ENCODE results near the gene SSBP3.

SSBP3 gene

GRCh38 chr1:54370287-54370989 is 35.8 kb downstream of the SSBP3 start:
- H3K27me3 ChIP-seq (ENCODE audit: control insufficient read depth in 1 of 2, insufficient read depth in 1 of 2, low read length in 2 of 2) = no peaks in the 10 kb centered on the region
- H3K79me1 ChIP-seq (replicated peaks; ENCODE audit: low read length, poor library complexity, severe bottlenecking) = peaks cover 39% of the 10 kb centered on the region
- no peak overlapping the region for H2BK12ac ChIP-seq (ENCODE audit: low read length in 2 of 2)
- no peak overlapping the region for H3K4me2 ChIP-seq (ENCODE audit: low read length, poor library complexity, severe bottlenecking)
- 96% methylated on average over 14 of the region's 14 CpGs for WGBS
- H2AFZ ChIP-seq (ENCODE audit: low read depth, low read length) = no peak overlapping the region
- no peak overlapping the region for H2BK5ac ChIP-seq (ENCODE audit: low read depth, low read length, poor library complexity, severe bottlenecking)
- no peak overlapping the region for H3K18ac ChIP-seq (ENCODE audit: low read depth in 1 of 2, low read length in 2 of 2)
- H4K8ac ChIP-seq (ENCODE audit: low read length) = no peak overlapping the region
- H3K9ac ChIP-seq (ENCODE audit: low read length) = no peak overlapping the region
- H3K4me1 ChIP-seq (ENCODE audit: control insufficient read depth, insufficient read depth, low read depth, low read length) = peaks cover 22% of the 10 kb centered on the region
- no peak overlapping the region for H3K4ac ChIP-seq (ENCODE audit: low read depth in 1 of 2, low read length in 2 of 2)
- H2BK120ac ChIP-seq (ENCODE audit: low read depth, low read length) = no peak overlapping the region
- no peak overlapping the region for H3K23ac ChIP-seq (ENCODE audit: low read length in 2 of 2)
- H3K14ac ChIP-seq (ENCODE audit: low read length in 2 of 2) = no peak overlapping the region
- no peak overlapping the region for H2BK15ac ChIP-seq (ENCODE audit: low read depth, poor library complexity, severe bottlenecking)
- H2AK5ac ChIP-seq (ENCODE audit: low read length, severe bottlenecking) = no peak overlapping the region
- H3K27ac ChIP-seq (ENCODE audit: low read length, poor library complexity, severe bottlenecking) = no peak overlapping the region
- DNase-seq = no peak
- H3K9me3 ChIP-seq (ENCODE audit: control insufficient read depth, low read length) = no peaks in the 10 kb centered on the region
- H3K4me3 ChIP-seq (ENCODE audit: insufficient read depth in 1 of 2, low read depth in 1 of 2, low read length in 2 of 2) = no peak overlapping the region
- no peak overlapping the region for H4K91ac ChIP-seq (ENCODE audit: low read length)
- peaks cover 13 to 19% of the 10 kb centered on the region in 2 experiments for H3K36me3 ChIP-seq (ENCODE audit: control insufficient read depth in 1 of 2, insufficient read depth in 2 of 2, low read depth in 1 of 2, low read length in 2 of 2)

GRCh38 chr1:54367613-54368012 is 38.6 kb downstream of the SSBP3 start:
- H3K79me1 ChIP-seq (replicated peaks; ENCODE audit: low read length, poor library complexity, severe bottlenecking) = peaks cover 24% of the 10 kb centered on the region
- H2AFZ ChIP-seq (ENCODE audit: low read depth, low read length) = no peak overlapping the region
- H3K4me2 ChIP-seq (ENCODE audit: low read length, poor library complexity, severe bottlenecking) = no peak overlapping the region
- 100% methylated on average over 2 of the region's 2 CpGs for WGBS
- DNase-seq = no peak
- H3K4ac ChIP-seq (ENCODE audit: low read depth in 1 of 2, low read length in 2 of 2) = no peak overlapping the region
- no peak overlapping the region for H3K9ac ChIP-seq (ENCODE audit: low read length)
- peaks cover 7 to 15% of the 10 kb centered on the region in 2 experiments for H3K36me3 ChIP-seq (ENCODE audit: control insufficient read depth in 1 of 2, insufficient read depth in 2 of 2, low read depth in 1 of 2, low read length in 2 of 2)
- peaks cover 13% of the 10 kb centered on the region for H3K4me1 ChIP-seq (ENCODE audit: control insufficient read depth, insufficient read depth, low read depth, low read length)
- no peak overlapping the region for H2BK120ac ChIP-seq (ENCODE audit: low read depth, low read length)
- H3K27me3 ChIP-seq (ENCODE audit: control insufficient read depth in 1 of 2, insufficient read depth in 1 of 2, low read length in 2 of 2) = no peaks in the 10 kb centered on the region
- no peak overlapping the region for H3K23ac ChIP-seq (ENCODE audit: low read length in 2 of 2)
- H2BK12ac ChIP-seq (ENCODE audit: low read length in 2 of 2) = no peak overlapping the region
- H4K91ac ChIP-seq (ENCODE audit: low read length) = no peak overlapping the region
- H2AK5ac ChIP-seq (ENCODE audit: low read length, severe bottlenecking) = no peak overlapping the region
- H3K14ac ChIP-seq (ENCODE audit: low read length in 2 of 2) = no peak overlapping the region
- H3K9me3 ChIP-seq (ENCODE audit: control insufficient read depth, low read length) = no peaks in the 10 kb centered on the region
- no peak overlapping the region for H3K27ac ChIP-seq (ENCODE audit: low read length, poor library complexity, severe bottlenecking)
- no peak overlapping the region for H2BK15ac ChIP-seq (ENCODE audit: low read depth, poor library complexity, severe bottlenecking)
- H2BK5ac ChIP-seq (ENCODE audit: low read depth, low read length, poor library complexity, severe bottlenecking) = no peak overlapping the region
- H3K4me3 ChIP-seq (ENCODE audit: insufficient read depth in 1 of 2, low read depth in 1 of 2, low read length in 2 of 2) = no peak overlapping the region
- H4K8ac ChIP-seq (ENCODE audit: low read length) = no peak overlapping the region
- no peak overlapping the region for H3K18ac ChIP-seq (ENCODE audit: low read depth in 1 of 2, low read length in 2 of 2)

GRCh38 chr1:54365847-54366246 is 40.3 kb downstream of the SSBP3 start:
- H2AK5ac ChIP-seq (ENCODE audit: low read length, severe bottlenecking) = no peak overlapping the region
- no peak overlapping the region for H2BK5ac ChIP-seq (ENCODE audit: low read depth, low read length, poor library complexity, severe bottlenecking)
- H2AFZ ChIP-seq (ENCODE audit: low read depth, low read length) = no peak overlapping the region
- no peak overlapping the region for H2BK12ac ChIP-seq (ENCODE audit: low read length in 2 of 2)
- no peaks in the 10 kb centered on the region for H3K27me3 ChIP-seq (ENCODE audit: control insufficient read depth in 1 of 2, insufficient read depth in 1 of 2, low read length in 2 of 2)
- no peak overlapping the region for H4K91ac ChIP-seq (ENCODE audit: low read length)
- 76% methylated on average over 3 of the region's 3 CpGs for WGBS
- H3K4me1 ChIP-seq (ENCODE audit: control insufficient read depth, insufficient read depth, low read depth, low read length) = peaks cover 1% of the 10 kb centered on the region
- H4K8ac ChIP-seq (ENCODE audit: low read length) = no peak overlapping the region
- no peak overlapping the region for H3K4ac ChIP-seq (ENCODE audit: low read depth in 1 of 2, low read length in 2 of 2)
- H3K14ac ChIP-seq (ENCODE audit: low read length in 2 of 2) = no peak overlapping the region
- no peak overlapping the region for H2BK120ac ChIP-seq (ENCODE audit: low read depth, low read length)
- H3K36me3 ChIP-seq (ENCODE audit: control insufficient read depth in 1 of 2, insufficient read depth in 2 of 2, low read depth in 1 of 2, low read length in 2 of 2) = peaks cover 7 to 15% of the 10 kb centered on the region in 2 experiments
- H3K9ac ChIP-seq (ENCODE audit: low read length) = no peak overlapping the region
- H3K27ac ChIP-seq (ENCODE audit: low read length, poor library complexity, severe bottlenecking) = no peak overlapping the region
- H3K23ac ChIP-seq (ENCODE audit: low read length in 2 of 2) = no peak overlapping the region
- no peak overlapping the region for H3K18ac ChIP-seq (ENCODE audit: low read depth in 1 of 2, low read length in 2 of 2)
- H3K9me3 ChIP-seq (ENCODE audit: control insufficient read depth, low read length) = no peaks in the 10 kb centered on the region
- peaks cover 30% of the 10 kb centered on the region for H3K79me1 ChIP-seq (replicated peaks; ENCODE audit: low read length, poor library complexity, severe bottlenecking)
- DNase-seq = no peak
- H3K4me3 ChIP-seq (ENCODE audit: insufficient read depth in 1 of 2, low read depth in 1 of 2, low read length in 2 of 2) = no peak overlapping the region
- H3K4me2 ChIP-seq (ENCODE audit: low read length, poor library complexity, severe bottlenecking) = no peak overlapping the region
- H2BK15ac ChIP-seq (ENCODE audit: low read depth, poor library complexity, severe bottlenecking) = no peak overlapping the region

DNA sequence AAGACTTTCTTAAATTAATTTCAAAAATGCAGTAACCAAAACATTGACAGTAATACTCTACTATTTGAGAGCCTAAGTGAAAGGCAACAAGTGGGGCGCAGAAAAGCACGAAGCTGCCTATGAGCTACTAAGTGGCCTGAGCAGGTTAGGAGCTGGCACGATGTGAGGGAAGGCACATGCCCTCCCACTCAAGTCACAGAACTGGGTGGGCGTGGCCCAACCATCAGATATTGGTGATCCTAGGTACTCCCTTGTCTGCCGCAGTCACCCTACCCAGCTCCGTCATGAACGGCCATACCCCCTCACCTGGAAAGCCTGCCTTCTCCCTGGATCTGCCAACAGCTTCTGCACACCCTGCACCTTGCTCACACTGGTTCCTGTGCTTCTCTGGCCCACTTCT is 40.8 kb downstream of the SSBP3 start:
- Histone ChIP-seq H3K79me1 (replicated peaks; ENCODE audit: low read length, poor library complexity, severe bottlenecking) (peaks cover 28% of the 10 kb centered on the region), H2BK120ac (ENCODE audit: low read depth, low read length) (no peak overlapping the region), H3K4ac (ENCODE audit: low read depth in 1 of 2, low read length in 2 of 2) (no peak overlapping the region), H2AFZ (ENCODE audit: low read depth, low read length) (no peak overlapping the region), H3K18ac (ENCODE audit: low read depth in 1 of 2, low read length in 2 of 2) (no peak overlapping the region), H4K8ac (ENCODE audit: low read length) (no peak overlapping the region), H3K9ac (ENCODE audit: low read length) (no peak overlapping the region), H3K4me2 (ENCODE audit: low read length, poor library complexity, severe bottlenecking) (no peak overlapping the region), H3K36me3 (ENCODE audit: control insufficient read depth in 1 of 2, insufficient read depth in 2 of 2, low read depth in 1 of 2, low read length in 2 of 2) (peaks cover 7 to 13% of the 10 kb centered on the region in 2 experiments), H2BK5ac (ENCODE audit: low read depth, low read length, poor library complexity, severe bottlenecking) (no peak overlapping the region), H2BK12ac (ENCODE audit: low read length in 2 of 2) (no peak overlapping the region), H3K14ac (ENCODE audit: low read length in 2 of 2) (no peak overlapping the region), H4K91ac (ENCODE audit: low read length) (no peak overlapping the region), H3K4me3 (ENCODE audit: insufficient read depth in 1 of 2, low read depth in 1 of 2, low read length in 2 of 2) (no peak overlapping the region), H3K27ac (ENCODE audit: low read length, poor library complexity, severe bottlenecking) (no peak overlapping the region), H3K23ac (ENCODE audit: low read length in 2 of 2) (no peak overlapping the region), H3K4me1 (ENCODE audit: control insufficient read depth, insufficient read depth, low read depth, low read length) (peaks cover 1% of the 10 kb centered on the region), H2BK15ac (ENCODE audit: low read depth, poor library complexity, severe bottlenecking) (peak overlapping the region; percentile 77), H2AK5ac (ENCODE audit: low read length, severe bottlenecking) (no peak overlapping the region), H3K27me3 (ENCODE audit: control insufficient read depth in 1 of 2, insufficient read depth in 1 of 2, low read length in 2 of 2) (no peaks in the 10 kb centered on the region), H3K9me3 (ENCODE audit: control insufficient read depth, low read length) (no peaks in the 10 kb centered on the region)
- 95% methylated on average over 7 of the region's 7 CpGs for WGBS
- DNase-seq = no peak

All from mesenchymal stem cell (in vitro differentiated cells and primary cell).